Stimulated activated CD8-positive, alpha-beta memory T cell treated with anti-CD3 and anti-CD28 coated beads, Interleukin-12 subunit alpha, Interleukin-12 subunit beta, amount 100 ng/mL, for 1 hour (primary cell): Measurements from ENCODE around the gene NPHS1.
"Not testable (repeated sequence)": the region's sequence is repeated elsewhere in the genome, so short reads cannot be mapped to it uniquely, and the experiment has no call there.

Source experiments
- DNase-seq: peaks from one replicate; pipeline ENCODE4 v3.0.0-alpha.2; 2020; ENCODE audit warnings: low read depth

Gene NPHS1

GRCh38 chr19:35851213-35852028 lies 883 bp downstream of the NPHS1 start:
- DNase-seq, result no peak

GRCh38 chr19:35848919-35849505 lies 3.3 kb downstream of the NPHS1 start:
- no peak for DNase-seq

GRCh38 chr19:35848486-35848885 lies 3.8 kb downstream of the NPHS1 start:
- no peak for DNase-seq

GRCh38 chr19:35847911-35848310 lies 4.4 kb downstream of the NPHS1 start:
- DNase-seq, result no peak

GRCh38 chr19:35846038-35846668 lies 6.2 kb downstream of the NPHS1 start:
- no peak for DNase-seq

- no peak for DNase-seq
These were observed 6.9 kb downstream of the NPHS1 start for GRCh38 chr19:35845215-35846037.

- DNase-seq, result no peak
These were observed 7.7 kb downstream of the NPHS1 start for GRCh38 chr19:35844482-35845214.

GRCh38 chr19:35843676-35844481 lies 8.4 kb downstream of the NPHS1 start:
- DNase-seq, result no peak

- DNase-seq, result no peak
These were observed 9.5 kb downstream of the NPHS1 start for GRCh38 chr19:35842666-35843272.

- DNase-seq, result no peak
These were observed 10.2 kb downstream of the NPHS1 start for GRCh38 chr19:35841961-35842595.

GRCh38 chr19:35836096-35836495 lies 16.2 kb downstream of the NPHS1 start:
- DNase-seq, result not testable (repeated sequence)

- DNase-seq, result no peak
These were observed 18.3 kb downstream of the NPHS1 start for GRCh38 chr19:35833972-35834371.

- no peak for DNase-seq
These were observed 20.2 kb downstream of the NPHS1 start for GRCh38 chr19:35832054-35832453.

- no peak for DNase-seq
These were observed 21.3 kb downstream of the NPHS1 start for GRCh38 chr19:35830986-35831385.

GRCh38 chr19:35828692-35829301 lies 23.5 kb downstream of the NPHS1 start:
- no peak for DNase-seq

GRCh38 chr19:35824150-35824549 lies 28.2 kb downstream of the NPHS1 start:
- DNase-seq, result no peak

- DNase-seq, result no peak
These were observed 29.7 kb downstream of the NPHS1 start for GRCh38 chr19:35822579-35822978.

GRCh38 chr19:35818445-35818844 lies 33.9 kb downstream of the NPHS1 start:
- DNase-seq, result no peak

GRCh38 chr19:35816846-35817245 lies 35.5 kb downstream of the NPHS1 start:
- DNase-seq, result no peak
